ENCODE data around the gene GCN1.

GRCh38 chr12:120209851-120210250 is 15.3 kb upstream of the GCN1 start:
- TF ChIP-seq CTCF (IDR thresholded peaks at IDR 0.05) (no peak), CREB1 (CRISPR knock-in tag; IDR thresholded peaks at IDR 0.05) (no peak), MLX (CRISPR knock-in tag; IDR thresholded peaks at IDR 0.05) (no peak), NR3C1 (CRISPR knock-in tag; conservative IDR thresholded peaks at IDR 0.05; ENCODE audit: low read depth) (no peak), MAX (CRISPR knock-in tag; IDR thresholded peaks at IDR 0.05) (no peak), TP53 (CRISPR knock-in tag; IDR thresholded peaks at IDR 0.05) (no peak), ZNF263 (CRISPR knock-in tag; IDR thresholded peaks at IDR 0.05; ENCODE audit: low read depth) (no peak), FOXK1 (CRISPR knock-in tag; IDR thresholded peaks at IDR 0.05) (no peak)
